Stomach (tissue), 4 donors: ENCODE data around the gene ACBD4.

Experiments
- POLR2A ChIP-seq, 4 donors: fragments of 450-650 bp; IDR thresholded peaks; one replicate each; pipeline ENCODE4 v1.6.1; 2016; ENCODE audit warnings: antibody characterized with exemption in 4 of 4, control low read depth in 2 of 4, mild to moderate bottlenecking in 1 of 4, moderate library complexity in 1 of 4
- POLR2AphosphoS5 ChIP-seq, 3 donors: sonication (generic); formaldehyde crosslinking; IDR thresholded peaks; one replicate each; pipeline ENCODE4 v1.6.1; 2016; ENCODE audit warnings: antibody characterized with exemption in 3 of 3
- TF ChIP-seq, protein P1 (sequence below), 7 experiments: fragments of 450-650 bp in 4 of 7; fragments of 200-600 bp in 3 of 7; sonication (generic) in 3 of 7; IDR thresholded peaks; one replicate each; pipeline ENCODE4 v1.5.1; 2016 to 2019; ENCODE audit warnings: antibody characterized with exemption in 7 of 7, control low read depth in 2 of 7, mild to moderate bottlenecking in 1 of 7

DNA sequence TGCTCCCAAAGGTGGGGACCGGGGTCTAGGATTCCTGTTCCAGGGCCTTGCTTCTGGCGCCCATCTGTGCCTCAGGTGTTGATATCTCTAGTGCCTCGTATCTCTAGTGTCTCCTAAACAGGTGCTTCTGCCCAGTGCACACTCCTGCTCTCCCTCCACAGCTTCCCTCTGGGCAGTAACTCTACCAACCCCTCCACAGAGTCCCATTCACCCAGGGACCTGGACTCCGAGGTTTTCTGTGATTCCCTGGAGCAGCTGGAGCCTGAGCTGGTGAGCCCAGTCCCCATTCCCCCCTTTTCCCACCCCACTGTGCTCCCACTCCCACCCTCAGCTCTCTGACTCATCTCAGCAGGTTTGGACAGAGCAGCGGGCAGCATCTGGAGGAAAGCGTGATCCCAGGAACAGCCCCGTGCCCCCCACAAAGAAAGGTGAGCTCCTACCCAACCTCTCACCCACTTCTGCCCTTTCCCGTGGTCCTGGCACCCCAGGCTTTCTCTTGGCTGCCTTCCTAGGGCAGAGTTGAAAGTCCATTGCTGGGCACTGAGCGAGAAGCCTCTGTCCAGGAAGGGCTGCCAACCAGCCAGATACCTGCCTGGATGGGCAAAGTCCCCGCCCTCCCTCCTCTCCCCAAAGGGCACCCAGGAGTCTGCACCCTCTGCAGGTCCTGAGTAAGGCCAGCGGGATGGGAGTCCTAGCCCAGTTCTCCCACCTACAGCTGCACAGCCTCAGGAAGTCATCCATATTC is 2.2 kb downstream of the ACBD4 start:
- TF ChIP-seq, protein P1, sequence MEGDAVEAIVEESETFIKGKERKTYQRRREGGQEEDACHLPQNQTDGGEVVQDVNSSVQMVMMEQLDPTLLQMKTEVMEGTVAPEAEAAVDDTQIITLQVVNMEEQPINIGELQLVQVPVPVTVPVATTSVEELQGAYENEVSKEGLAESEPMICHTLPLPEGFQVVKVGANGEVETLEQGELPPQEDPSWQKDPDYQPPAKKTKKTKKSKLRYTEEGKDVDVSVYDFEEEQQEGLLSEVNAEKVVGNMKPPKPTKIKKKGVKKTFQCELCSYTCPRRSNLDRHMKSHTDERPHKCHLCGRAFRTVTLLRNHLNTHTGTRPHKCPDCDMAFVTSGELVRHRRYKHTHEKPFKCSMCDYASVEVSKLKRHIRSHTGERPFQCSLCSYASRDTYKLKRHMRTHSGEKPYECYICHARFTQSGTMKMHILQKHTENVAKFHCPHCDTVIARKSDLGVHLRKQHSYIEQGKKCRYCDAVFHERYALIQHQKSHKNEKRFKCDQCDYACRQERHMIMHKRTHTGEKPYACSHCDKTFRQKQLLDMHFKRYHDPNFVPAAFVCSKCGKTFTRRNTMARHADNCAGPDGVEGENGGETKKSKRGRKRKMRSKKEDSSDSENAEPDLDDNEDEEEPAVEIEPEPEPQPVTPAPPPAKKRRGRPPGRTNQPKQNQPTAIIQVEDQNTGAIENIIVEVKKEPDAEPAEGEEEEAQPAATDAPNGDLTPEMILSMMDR (IDR thresholded peaks at IDR 0.05): no peak
- no peak for TF ChIP-seq POLR2A (IDR thresholded peaks at IDR 0.05)
- TF ChIP-seq POLR2AphosphoS5 (IDR thresholded peaks at IDR 0.05): no peak
